NT2/D1 (cell line): ENCODE measurements around the gene CEP250.
A peak's percentile ranks its signal among the peaks of the same experiment; 100 is the strongest.

ENCODE experiments used
- DNase-seq: peaks from one replicate; pipeline ENCODE4 v3.0.0-alpha.2; 2011; ENCODE audit warnings: low read depth, low spot score
- H3K27me3 ChIP-seq: 2 replicates; pipeline ENCODE4 v1.6.0; 2011; ENCODE audit warnings: mild to moderate bottlenecking; ENCODE audit not compliant: insufficient read length, insufficient read depth
- H3K36me3 ChIP-seq: 2 replicates; pipeline ENCODE4 v1.6.1; 2011; ENCODE audit warnings: mild to moderate bottlenecking, low read length, mixed read lengths; ENCODE audit not compliant: insufficient read depth, insufficient read length
- H3K4me1 ChIP-seq: 2 replicates; pipeline ENCODE4 v1.5.1; 2011; ENCODE audit not compliant: insufficient read depth, insufficient read length
- H3K4me3 ChIP-seq: 2 replicates; pipeline ENCODE4 v1.5.1; 2011; ENCODE audit warnings: low read depth; ENCODE audit not compliant: insufficient read length
- H3K9ac ChIP-seq: 2 replicates; pipeline ENCODE4 v1.6.0; 2011; ENCODE audit warnings: low read depth; ENCODE audit not compliant: insufficient read length
- H3K9me3 ChIP-seq: 2 replicates; pipeline ENCODE4 v1.5.1; 2011; ENCODE audit warnings: mild to moderate bottlenecking, low read length; ENCODE audit not compliant: insufficient read depth
- SUZ12 ChIP-seq: IDR thresholded peaks from 2 replicates; pipeline ENCODE4 v1.6.1; 2011; ENCODE audit not compliant: insufficient read length, insufficient read depth; ENCODE audit errors: extremely low read depth
- YY1 ChIP-seq: IDR thresholded peaks from 2 replicates; pipeline ENCODE4 v1.6.1; 2011; ENCODE audit not compliant: insufficient read length, insufficient read depth
- ZNF274 ChIP-seq: IDR thresholded peaks from 2 replicates; pipeline ENCODE4 v1.6.1; 2011; ENCODE audit warnings: mild to moderate bottlenecking, low read depth, low read length

Gene CEP250

DNA sequence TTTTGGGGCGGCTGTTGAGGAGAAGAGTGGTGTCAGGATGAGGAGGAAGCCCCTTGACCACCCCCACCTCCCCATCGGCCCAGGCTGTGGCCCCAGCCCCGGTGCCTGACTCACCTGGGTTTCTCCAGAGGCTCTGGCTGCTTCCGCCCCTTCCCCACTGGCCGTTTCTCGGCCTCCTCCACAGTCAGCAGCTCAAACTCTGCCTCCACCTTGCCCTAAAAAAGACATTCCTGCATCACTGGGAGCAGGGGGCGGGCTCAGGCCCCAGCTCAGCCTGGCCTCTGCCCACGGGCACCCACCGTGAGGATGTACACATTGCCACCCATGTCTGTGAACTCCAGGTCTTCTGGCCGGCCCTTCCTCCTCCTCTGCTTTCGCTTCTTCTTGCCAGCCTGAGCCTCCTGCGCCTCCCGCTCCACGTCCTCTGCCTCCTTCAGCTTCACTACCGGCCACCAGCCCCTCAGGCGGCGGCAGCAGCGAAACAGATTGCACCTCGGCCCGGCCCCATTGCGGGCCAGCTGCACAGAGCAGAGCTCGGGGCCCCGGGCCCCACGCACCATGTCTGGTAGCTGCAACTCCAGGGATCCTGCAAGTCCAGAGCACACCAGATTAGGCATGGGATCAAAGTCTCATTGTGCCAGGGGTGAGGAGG lies 103.8 kb downstream of the CEP250 start:
- DNase-seq, result no peak
- Histone ChIP-seq H3K9ac (no peak overlapping the region), H3K36me3 (peaks cover 63% of the 10 kb centered on the region), H3K9me3 (no peaks in the 10 kb centered on the region), H3K4me1 (peaks cover 14% of the 10 kb centered on the region), H3K4me3 (no peak overlapping the region), H3K27me3 (no peaks in the 10 kb centered on the region)
- TF ChIP-seq SUZ12 (no peak), ZNF274 (no peak), YY1 (no peak)

DNA sequence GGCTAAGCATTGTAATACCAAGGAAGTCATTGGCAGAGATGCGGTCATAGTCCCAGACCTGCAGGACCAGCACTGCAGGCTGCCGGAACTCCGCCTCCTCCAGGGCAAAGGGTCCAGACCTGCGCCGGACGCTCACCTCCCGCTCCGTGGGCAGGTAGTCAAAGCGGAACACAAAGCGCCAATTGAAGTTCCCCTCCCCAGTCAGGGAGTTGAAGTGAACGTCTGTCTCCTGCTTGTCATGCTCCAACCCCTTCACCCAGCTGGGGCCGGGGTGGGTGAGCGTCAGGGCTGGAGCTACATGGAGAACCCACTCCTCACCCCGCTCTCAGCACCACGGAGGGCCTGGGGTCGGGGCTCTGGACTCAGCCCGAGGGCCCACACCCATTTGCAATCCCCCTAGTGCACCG lies 104.7 kb downstream of the CEP250 start:
- Histone ChIP-seq H3K36me3 (peaks cover 54% of the 10 kb centered on the region), H3K4me1 (peaks cover 14% of the 10 kb centered on the region), H3K4me3 (no peak overlapping the region), H3K27me3 (no peaks in the 10 kb centered on the region), H3K9me3 (no peaks in the 10 kb centered on the region), H3K9ac (no peak overlapping the region)
- TF ChIP-seq YY1 (no peak), SUZ12 (no peak), ZNF274 (no peak)
- no peak for DNase-seq

DNA sequence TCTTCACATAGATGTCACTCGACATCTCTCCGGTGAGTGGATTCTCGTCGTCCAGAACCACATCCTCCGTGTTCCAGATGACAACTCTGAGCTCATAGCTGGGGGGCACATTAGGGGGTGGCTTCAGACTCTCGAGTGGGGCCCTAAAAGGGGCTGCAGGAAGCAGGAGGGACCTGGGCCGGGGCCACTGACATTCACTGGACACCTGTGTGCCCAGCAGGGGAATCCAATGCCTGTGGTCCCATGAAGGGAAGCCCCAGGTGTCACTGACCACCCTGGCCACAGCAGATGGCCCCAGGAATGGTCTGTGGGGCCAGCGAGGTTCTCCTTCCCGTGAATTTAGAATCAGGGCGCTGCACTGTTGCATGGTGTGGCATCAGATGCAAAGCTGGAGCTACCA lies 105.1 kb downstream of the CEP250 start:
- DNase-seq, result no peak
- H3K36me3 ChIP-seq, result peaks cover 50% of the 10 kb centered on the region
- no peak overlapping the region for H3K4me3 ChIP-seq
- no peak for TF ChIP-seq SUZ12
- no peak for TF ChIP-seq YY1
- no peak for TF ChIP-seq ZNF274
- H3K9ac ChIP-seq, result no peak overlapping the region
- no peaks in the 10 kb centered on the region for H3K27me3 ChIP-seq
- no peaks in the 10 kb centered on the region for H3K9me3 ChIP-seq
- H3K4me1 ChIP-seq, result peaks cover 14% of the 10 kb centered on the region

DNA sequence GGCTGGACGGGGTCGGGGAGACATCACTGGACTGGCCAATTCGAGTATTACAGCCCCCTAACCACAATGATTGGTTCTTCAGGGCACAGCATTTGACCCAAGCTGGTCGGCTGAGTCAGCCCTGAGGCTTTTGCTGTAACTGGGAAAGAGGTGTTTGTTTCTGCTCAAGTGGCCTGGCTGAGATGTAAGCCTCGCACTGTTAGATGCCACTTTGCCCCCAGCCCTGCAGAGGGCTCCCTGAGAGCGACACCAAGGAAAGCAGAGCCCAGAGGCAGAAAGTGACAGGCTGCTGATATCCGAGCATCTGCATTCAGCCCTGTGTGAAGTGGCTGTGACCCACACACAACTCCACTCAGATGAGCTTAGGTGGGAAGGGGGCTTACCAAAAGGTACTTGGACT lies 105.9 kb downstream of the CEP250 start:
- no peak overlapping the region for H3K4me3 ChIP-seq
- H3K4me1 ChIP-seq, result peaks cover 14% of the 10 kb centered on the region
- peak; percentile 40 for DNase-seq
- peaks cover 42% of the 10 kb centered on the region for H3K36me3 ChIP-seq
- peak overlapping the region; percentile 23 for H3K9ac ChIP-seq
- no peaks in the 10 kb centered on the region for H3K27me3 ChIP-seq
- TF ChIP-seq SUZ12 (no peak), YY1 (no peak), ZNF274 (no peak)
- H3K9me3 ChIP-seq, result no peaks in the 10 kb centered on the region

DNA sequence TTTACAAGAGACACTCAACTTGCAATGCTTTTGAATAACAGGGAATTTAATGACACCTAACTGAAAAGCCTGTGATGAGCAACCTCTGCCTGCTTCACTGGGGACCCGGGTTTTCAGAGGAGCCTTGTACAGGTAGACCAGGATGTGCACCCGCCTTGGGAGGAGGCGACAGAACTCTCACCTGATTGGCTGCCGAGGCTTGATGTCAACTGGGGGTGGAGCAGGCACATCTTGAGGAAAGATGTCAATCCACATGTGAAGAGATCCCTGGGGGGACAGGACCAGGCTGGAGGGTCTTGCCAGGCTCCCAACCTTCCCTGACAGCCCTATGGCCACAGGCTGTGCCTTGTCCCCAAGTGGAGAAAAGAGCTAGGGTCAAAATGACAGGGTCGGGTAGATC lies 106.3 kb downstream of the CEP250 start:
- no peak overlapping the region for H3K4me3 ChIP-seq
- H3K4me1 ChIP-seq, result peaks cover 14% of the 10 kb centered on the region
- no peaks in the 10 kb centered on the region for H3K9me3 ChIP-seq
- no peak for TF ChIP-seq SUZ12
- TF ChIP-seq YY1, result no peak
- no peak for TF ChIP-seq ZNF274
- peak overlapping the region; percentile 23 for H3K9ac ChIP-seq
- no peak for DNase-seq
- peaks cover 38% of the 10 kb centered on the region for H3K36me3 ChIP-seq
- no peaks in the 10 kb centered on the region for H3K27me3 ChIP-seq

DNA sequence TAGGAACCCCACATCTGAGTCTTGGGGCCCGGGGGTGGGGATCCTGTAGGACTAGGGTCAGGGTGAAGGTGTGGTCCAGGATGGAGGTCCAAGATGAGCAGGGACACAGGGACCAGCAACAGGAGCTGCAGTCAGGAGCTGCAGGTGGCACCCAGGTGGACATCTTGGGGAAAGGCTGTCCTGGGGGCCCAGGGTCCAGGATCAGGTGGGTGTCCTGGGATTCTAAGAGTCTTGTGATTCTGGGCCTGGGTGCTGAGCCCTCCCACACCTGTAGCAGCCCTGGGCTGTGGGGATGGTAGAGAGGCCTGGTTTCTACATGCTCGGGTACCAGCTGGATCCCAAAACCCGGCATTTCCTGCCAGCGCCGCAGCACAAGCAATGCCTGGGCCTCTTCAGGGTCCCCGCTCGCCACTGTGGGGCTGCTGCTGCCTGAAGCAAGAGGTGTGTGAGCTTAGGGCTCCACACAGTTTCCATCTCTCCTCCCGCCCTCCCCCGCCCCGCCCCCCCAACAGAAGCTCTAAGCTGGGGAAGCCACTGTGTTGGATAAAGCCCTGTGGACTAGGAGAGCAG lies 107.2 kb downstream of the CEP250 start:
- TF ChIP-seq ZNF274 (no peak), YY1 (no peak), SUZ12 (no peak)
- no peak overlapping the region for H3K9ac ChIP-seq

DNA sequence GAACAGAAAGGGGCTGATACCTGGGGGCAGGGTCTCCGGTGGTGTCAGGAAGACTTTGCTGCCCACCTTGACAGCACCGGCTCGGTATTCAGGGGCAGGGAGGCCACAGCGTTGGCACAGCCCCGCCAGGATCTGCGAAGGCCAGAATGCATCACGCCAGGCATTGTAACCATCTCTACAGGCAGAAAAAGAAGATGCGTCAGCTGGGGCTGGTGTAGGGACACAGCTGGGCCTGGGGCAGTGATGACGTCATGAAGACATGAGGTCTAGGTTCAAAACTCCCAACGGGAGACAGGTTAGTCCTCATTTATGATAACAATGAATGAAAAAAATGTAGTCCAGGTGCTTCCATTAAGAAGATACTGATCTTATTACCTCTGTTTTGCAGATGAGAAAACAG lies 108.4 kb downstream of the CEP250 start:
- no peak for DNase-seq
- no peaks in the 10 kb centered on the region for H3K9me3 ChIP-seq
- H3K4me3 ChIP-seq, result no peak overlapping the region
- TF ChIP-seq SUZ12 (no peak), YY1 (no peak), ZNF274 (no peak)
- H3K36me3 ChIP-seq, result peaks cover 17% of the 10 kb centered on the region
- no peaks in the 10 kb centered on the region for H3K27me3 ChIP-seq
- peaks cover 14% of the 10 kb centered on the region for H3K4me1 ChIP-seq
- no peak overlapping the region for H3K9ac ChIP-seq

More for the DNA sequence above, 107.2 kb downstream of the CEP250 start:
- peaks cover 29% of the 10 kb centered on the region for H3K36me3 ChIP-seq
- peaks cover 14% of the 10 kb centered on the region for H3K4me1 ChIP-seq
- no peaks in the 10 kb centered on the region for H3K27me3 ChIP-seq
- no peak for DNase-seq
- H3K4me3 ChIP-seq, result no peak overlapping the region
- H3K9me3 ChIP-seq, result no peaks in the 10 kb centered on the region
